GM18517 (cell line): ENCODE results near the gene NCK2.

Source experiments
- ATAC-seq: cut with Tn5 transposase; IDR thresholded peaks from one replicate; pipeline ENCODE4 v1.9.1; 2021; ENCODE audit warnings: mild to moderate bottlenecking, moderate library complexity; ENCODE audit not compliant: unreplicated experiment

NCK2 gene

DNA sequence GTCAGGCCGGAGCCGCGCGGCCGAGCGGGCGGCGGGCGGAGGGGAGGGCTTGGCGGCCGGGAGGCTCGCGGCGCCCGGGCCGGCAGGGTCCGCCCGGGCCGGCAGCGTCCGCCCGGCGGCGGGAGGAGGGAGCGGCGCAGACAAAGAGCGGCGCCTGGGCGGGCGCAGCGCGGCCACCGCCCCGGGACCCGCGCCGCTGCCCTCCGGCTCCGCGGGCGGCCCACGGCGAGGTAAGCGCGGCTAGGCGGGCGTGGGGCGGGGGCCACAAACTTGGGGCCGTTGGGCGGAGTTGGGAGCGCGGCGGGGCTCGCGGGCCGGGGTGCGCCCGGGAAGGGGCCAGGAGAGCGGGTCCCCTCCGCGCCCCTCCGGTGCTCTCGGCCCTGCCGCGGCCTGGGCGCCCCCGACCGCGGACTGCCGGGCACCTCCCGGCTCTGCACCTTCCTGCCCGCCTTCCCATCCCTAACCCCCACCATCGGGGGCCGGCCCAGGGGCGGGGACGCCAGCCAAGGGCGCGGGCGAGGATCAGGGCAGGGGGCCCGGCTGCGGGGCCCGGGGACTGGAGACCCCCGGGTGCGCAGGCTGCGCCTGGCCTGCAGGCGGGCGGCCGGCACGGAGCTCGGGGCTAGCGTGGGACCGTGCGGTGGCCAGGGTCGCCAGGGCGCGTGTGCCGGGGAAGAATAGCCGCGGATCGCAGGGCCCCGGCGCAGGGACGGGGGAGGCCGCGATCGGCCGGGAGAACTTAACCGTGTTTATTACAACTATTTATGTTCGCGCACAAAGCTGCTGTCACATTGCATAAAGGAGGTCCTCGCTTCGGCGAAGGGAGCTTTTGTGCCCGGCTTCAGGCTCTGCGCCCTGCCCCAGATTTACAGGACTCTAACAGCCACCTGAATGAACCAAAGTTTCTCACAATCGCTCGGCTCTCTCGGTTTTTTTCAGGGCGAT, at the start of gene NCK2:
Gene NCK2 (plus strand): TSS at position 4 of the 945 bp plus-strand sequence. CDS start 110,152 bp downstream, outside the sequence.
- ATAC-seq: peak; percentile 23

DNA sequence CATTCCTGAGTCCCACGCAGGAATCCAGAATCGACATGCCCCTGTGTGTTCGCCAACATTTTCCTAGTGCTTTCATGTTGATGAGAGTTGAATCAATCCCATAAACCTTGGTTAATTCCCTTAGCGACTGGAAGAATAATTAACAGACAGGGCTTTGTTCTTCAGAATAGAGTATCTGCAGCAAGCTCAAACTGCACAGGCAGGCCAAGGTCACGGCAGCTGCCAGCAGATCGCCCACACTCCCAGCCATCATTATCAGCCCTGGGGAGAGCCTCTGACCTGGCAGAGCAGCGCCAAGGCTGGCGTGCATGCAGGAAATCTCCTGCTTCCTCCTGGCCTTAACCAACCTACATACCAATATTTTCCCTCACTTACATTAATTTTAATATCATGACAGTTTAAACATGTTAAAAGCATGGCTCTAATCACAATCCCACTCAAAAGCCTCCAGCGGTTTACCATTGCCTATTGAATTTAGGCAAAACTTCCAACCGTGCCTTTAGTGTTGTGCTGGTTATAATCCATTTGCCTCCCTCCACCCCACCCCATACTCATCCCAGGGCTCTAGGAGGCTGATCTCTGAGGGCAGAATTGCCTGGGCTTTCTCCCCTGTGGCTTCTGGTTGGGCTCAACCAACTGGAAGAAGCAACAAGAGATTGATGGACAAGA, 46.8 kb upstream of the NCK2 start:
- ATAC-seq: no peak

- no peak for ATAC-seq
Observed at GRCh38 chr2:105698820-105699219, 45.9 kb upstream of the NCK2 start.

GRCh38 chr2:105701042-105701441, 43.7 kb upstream of the NCK2 start:
- no peak for ATAC-seq

GRCh38 chr2:105708697-105709096, 36.0 kb upstream of the NCK2 start:
- no peak for ATAC-seq

DNA sequence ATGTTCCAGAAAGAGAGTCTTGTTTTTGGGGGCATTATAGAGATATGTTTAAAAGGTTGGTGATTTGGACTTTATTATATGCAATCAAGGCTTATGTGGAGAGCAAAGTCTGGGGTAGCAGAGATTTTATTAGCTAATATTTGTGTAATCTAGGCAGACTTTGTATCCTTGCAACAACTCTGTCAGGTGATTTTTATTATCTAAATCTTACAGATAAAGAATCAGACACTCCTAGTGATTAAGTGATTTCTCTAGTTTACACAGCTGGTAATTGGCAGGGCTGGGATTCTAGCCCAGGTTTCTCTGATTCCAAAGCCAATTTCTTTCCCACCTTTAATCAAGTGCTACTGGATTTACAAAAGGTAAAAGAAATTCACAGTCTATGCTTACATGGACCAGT, 33.3 kb upstream of the NCK2 start:
- ATAC-seq: no peak

DNA sequence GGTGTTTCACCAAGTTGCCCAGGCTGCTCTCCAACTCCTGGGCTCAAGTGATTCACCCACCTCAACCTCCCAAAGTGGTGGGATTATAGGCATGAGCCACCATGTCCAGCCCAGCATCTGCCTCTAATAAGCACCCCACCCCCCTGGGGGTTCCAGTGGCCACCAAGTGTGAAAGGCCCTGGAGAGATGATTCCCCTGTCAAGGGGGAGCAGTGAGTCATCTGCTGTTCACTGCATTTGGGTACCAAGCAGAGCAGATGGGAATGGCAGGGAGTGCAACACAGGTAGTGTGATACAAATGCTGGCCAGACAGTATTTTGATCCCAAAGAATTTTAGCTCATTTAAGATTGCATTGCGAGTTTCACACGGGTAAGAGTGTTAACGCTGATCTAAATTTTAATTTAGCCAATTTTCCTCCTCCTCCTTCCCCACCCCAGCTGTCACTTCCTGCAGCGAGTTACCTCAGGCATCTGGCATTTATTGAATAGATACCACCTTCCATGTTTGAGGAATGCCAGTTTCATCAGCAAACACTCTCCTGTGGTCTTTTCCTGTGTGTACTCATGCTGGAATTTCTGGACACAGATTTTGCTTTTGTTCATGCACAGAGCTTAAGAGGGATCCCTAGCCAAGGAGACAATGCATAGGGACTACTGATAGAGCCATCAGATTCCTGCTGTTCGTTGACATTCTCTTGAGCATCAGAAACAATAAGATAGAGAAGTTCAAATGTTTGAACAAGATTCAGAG, 32.4 kb upstream of the NCK2 start:
- ATAC-seq: no peak

GRCh38 chr2:105712981-105713596, 31.6 kb upstream of the NCK2 start:
- no peak for ATAC-seq

DNA sequence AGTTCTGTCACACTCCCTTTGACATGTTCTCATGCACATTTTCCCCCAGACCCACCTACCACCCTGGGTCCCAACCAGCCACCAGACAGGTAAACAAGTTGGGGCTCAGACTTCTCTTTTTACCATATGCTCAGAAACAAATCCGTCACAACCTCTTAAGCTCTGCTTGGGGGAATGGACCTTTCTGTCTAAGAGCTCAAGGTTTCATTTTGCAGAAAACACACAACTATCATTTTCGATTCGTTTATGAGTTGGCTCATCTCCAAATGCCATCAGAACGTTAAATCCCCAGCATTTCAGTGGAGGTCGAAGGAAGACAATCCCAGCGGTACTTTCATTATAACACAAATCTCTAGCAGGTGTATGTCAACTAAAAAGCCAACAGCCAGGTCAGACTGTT, 30.6 kb upstream of the NCK2 start:
- ATAC-seq: no peak

DNA sequence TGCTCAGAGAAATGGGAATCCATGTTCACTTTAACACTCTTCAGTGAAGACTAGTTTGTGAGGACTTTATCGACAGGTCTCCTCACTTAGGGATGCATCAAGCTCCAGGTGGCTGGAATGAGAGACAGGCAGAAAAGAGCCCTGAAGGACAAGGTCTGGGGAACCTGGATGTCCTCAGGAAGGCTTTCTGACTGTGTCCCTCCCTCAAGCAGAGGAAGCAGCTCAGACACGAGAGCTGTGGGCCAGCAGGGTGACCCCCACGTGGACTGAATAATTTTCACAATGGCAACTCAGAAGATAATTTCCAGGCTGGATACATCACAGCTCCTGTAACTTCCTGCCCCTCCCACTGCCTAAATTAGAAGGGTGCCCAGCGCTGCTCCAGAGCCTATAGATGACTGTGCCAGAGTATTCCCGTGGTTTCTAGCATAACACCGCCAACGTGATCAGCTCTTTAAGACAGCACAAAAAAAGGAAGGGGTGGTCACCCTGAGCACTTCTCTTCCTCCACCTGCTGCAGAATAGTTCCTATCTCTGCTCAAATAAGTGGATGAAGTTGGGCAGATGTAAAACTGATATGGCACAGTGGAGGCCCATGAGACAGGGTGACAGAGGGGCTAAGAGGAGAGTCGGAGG, 25.7 kb upstream of the NCK2 start:
- ATAC-seq: no peak

DNA sequence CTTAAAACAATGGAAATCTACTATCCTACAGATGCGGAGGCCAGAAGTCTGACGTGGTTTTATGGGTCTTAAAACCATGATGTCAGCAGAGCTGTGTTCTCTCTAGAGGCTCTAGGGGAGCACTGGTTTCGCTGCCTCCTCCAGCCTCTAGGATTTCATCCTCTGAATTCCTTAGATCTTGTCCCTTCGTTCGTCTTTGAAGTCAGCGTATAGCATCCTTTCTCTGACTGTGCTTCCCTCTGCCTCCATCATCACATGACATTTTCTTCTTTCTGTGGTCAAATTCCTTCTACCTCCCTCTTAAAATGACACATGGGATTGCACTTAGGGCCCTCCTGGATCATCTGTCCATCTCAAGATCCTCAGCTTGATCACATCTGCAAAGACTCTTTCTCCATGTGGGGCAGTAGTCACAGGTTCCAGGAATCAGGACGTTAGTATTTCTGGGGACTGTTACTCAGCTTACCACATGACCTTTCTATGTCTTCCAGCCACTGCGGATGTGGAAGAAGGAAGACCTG, 22.7 kb upstream of the NCK2 start:
- no peak for ATAC-seq

DNA sequence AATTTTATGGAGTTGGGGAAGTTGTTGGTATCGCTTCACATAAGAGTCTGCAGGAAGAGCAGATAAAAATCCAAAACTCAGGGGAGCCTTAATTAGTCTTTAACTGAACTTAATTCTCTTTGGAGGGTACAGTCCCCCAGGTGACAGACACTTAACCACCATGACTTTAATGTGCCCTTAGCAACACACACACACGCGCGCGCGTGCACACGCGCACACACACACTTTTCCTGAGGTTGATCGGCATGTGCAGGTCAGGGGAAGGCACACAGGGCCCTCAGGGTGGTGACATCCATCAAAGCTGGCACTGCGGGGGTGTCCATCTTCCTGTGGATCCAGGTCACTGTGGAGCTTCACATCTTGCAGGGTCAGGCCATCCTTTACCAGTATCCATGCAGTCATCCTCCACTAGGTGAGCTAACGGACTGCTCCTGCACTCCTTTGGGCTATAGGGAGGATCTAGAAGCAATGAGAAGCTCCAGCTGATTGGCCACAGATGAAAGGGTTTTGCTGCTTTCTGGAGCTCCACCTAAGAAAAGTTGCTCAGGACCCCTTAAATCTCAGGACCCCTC, 21.9 kb upstream of the NCK2 start:
- no peak for ATAC-seq

DNA sequence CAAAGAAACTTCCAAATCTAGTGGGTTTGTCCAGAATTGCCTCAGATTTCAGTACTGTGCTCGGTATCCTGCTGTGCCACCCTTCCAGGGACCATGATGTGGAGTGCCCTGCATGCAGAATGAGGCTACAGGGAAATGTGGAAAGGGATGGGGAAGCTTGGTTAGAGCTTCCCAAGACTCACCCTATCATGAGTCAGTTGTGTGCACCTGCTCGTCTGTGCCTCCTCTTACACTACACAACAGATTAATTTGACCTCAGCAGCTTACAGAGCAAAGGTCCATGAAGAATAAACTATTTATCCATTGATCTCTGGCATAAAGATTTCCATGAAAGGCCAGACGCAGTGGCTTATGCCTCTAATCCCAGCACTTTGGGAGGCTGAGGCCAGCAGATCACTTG, 21.3 kb upstream of the NCK2 start:
- ATAC-seq: no peak

DNA sequence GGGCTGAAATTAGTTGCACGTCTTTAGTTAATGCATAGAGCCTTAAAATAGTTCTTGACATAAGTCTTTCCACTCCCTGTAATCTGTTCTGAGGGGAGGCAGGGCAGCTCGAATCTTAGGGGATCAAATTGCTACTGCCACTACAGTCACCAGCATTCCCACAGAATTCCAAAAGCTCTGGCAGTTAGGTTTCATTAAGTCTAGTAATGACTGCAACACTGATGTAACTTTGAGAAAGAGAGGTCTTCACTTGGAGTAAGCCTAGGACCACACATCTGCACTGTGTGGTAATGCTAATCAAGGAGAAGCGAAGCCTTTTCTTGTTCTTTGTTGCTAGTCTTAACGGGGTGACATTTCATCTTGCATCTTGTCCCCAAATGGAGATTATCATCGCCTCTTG, 19.3 kb upstream of the NCK2 start:
- no peak for ATAC-seq

DNA sequence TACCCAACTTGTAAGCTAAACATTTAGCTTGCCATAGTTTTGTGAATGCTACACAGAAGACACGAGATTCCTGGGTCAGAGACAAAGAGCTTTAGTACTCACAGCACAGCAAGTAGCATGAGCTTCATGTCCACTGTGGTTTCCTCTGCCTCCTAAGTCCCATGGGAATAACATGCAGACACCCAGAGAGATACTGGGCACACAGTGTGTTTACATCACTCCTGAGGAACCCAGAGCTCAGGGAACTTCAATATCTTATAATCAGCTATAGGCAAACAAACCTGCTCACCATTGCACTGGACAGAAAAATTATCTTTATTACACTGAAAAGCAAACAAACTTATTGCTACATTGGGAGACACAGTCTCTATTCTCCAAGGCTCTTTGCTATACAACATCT, 14.5 kb upstream of the NCK2 start:
- no peak for ATAC-seq

- ATAC-seq: no peak
Observed at GRCh38 chr2:105731511-105731910, 13.2 kb upstream of the NCK2 start.

- no peak for ATAC-seq
Observed at GRCh38 chr2:105732101-105732500, 12.6 kb upstream of the NCK2 start.

DNA sequence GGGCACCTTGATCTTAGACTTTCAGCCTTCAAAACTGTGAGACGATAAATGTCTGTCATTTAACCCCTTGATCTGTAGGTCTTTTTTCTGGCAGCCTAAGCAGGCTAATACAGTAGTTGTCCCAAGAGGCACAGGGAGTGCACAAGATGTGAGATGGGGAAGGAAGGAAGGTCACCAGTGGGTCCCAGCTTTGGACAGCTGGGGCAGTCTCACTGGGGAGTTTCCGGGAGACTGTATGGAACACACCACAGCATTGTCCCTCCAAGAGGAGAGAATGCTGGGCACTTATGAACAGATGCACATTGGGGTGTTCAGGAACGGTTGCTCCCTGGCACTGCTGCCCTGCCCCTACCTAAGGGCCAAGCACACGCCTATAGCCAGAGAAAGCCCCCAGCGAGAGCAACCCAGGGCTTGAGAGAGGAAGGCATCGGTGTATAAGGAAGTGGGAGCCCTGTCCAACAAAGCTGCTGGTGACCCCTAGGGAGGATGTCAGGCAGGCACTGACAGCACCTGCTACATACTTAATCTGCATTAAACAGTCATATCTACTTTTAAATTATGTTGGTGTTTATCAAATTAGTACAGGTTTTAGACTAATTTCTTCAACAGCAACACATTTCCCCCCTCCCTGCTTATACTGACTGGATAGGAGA, 11.6 kb upstream of the NCK2 start:
- no peak for ATAC-seq

DNA sequence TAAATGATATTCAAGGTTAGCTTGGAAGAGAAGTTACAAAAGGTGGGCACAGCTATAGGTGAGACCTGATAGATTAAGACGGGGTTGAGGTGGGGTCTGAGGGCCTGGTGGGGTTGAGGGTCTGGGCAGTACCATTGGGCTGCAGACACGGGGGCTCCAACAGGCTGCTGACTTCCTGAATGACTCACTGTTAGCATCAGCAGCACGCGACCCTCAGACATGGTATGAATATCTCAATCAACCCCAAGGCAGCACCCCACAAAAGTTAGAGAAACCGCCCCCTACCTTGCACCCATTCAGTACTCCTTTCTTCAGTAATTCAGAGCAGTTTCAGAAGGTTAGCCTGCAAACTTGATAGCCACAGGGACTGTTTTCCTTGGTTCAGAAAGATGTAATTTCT, 10.8 kb upstream of the NCK2 start:
- ATAC-seq: no peak
